Activated CD8-positive, alpha-beta T cell treated with anti-CD3 and anti-CD28 coated beads for 36 hours (primary cell): ENCODE results near the gene IL15. TPM values are rescaled to one million over a fixed set of nuclear protein-coding genes. Genes with fewer than 3 reads are reported as not detected.

Source experiments
- ATAC-seq: fragments of 200-7000 bp; cut with Tn5 transposase; one replicate; pipeline ENCODE4 v1.10.0; 2021; ENCODE audit warnings: mild to moderate bottlenecking, moderate library complexity
- CTCF ChIA-PET: fragments of 350-600 bp; sonication (Branson Sonifier 250); formaldehyde crosslinking; loops from one replicate; lab custom pipeline; 2021; ENCODE audit warnings: antibody characterized with exemption; lab: Charles Lee
- POLR2A ChIA-PET: fragments of 350-600 bp; sonication (Branson Sonifier 250); formaldehyde crosslinking; loops from one replicate; lab custom pipeline; 2021; ENCODE audit warnings: antibody characterized with exemption; lab: Charles Lee
- DNase-seq: peaks from one replicate; pipeline ENCODE4 v3.0.0-alpha.2; 2020
- H3K27ac Mint-ChIP-seq: one replicate; pipeline ENCODE4 v1.8.0; 2021; ENCODE audit warnings: mild to moderate bottlenecking, mixed read lengths
- H3K27me3 Mint-ChIP-seq: one replicate; pipeline ENCODE4 v1.8.0; 2021; ENCODE audit warnings: mixed read lengths
- H3K36me3 Mint-ChIP-seq: one replicate; pipeline ENCODE4 v1.8.0; 2021; ENCODE audit warnings: low read depth, mixed read lengths
- H3K4me1 Mint-ChIP-seq: one replicate; pipeline ENCODE4 v1.8.0; 2021; ENCODE audit warnings: low read depth, mixed read lengths
- H3K4me3 Mint-ChIP-seq: one replicate; pipeline ENCODE4 v1.8.0; 2021; ENCODE audit warnings: mild to moderate bottlenecking, moderate library complexity, mixed read lengths
- H3K9me3 Mint-ChIP-seq: one replicate; pipeline ENCODE4 v1.8.0; 2021; ENCODE audit warnings: mixed read lengths
- intact Hi-C: fragments of 100-400 bp; cut with micrococcal nuclease; formaldehyde crosslinking; loops from one replicate; pipeline ENCODE4 v1.10.0; 2022
- total RNA-seq, 2 experiments: library from RNA; stranded (reverse); gene quantifications; one replicate each; pipeline ENCODE4 v1.2.3, GENCODE V29; 2021
- TF ChIP-seq, protein P1 (sequence below): fragments of 200-600 bp; IDR thresholded peaks from one replicate; pipeline ENCODE4 v1.8.0; 2022; ENCODE audit warnings: antibody characterized with exemption, mild to moderate bottlenecking

Gene IL15
- total RNA-seq, 2 experiments from 2014 or later = 0.65 to 2.3 TPM

- Mint-ChIP-seq H3K36me3 (no peaks in the 10 kb centered on the region), H3K27ac (no peak overlapping the region), H3K9me3 (peaks cover 2% of the 10 kb centered on the region), H3K4me3 (no peak overlapping the region), H3K27me3 (no peaks in the 10 kb centered on the region), H3K4me1 (no peaks in the 10 kb centered on the region)
- ChIA-PET CTCF (no interaction called here), POLR2A (no interaction called here)
- intact Hi-C loops = no loop called here
- no peak for DNase-seq
- TF ChIP-seq, protein P1, sequence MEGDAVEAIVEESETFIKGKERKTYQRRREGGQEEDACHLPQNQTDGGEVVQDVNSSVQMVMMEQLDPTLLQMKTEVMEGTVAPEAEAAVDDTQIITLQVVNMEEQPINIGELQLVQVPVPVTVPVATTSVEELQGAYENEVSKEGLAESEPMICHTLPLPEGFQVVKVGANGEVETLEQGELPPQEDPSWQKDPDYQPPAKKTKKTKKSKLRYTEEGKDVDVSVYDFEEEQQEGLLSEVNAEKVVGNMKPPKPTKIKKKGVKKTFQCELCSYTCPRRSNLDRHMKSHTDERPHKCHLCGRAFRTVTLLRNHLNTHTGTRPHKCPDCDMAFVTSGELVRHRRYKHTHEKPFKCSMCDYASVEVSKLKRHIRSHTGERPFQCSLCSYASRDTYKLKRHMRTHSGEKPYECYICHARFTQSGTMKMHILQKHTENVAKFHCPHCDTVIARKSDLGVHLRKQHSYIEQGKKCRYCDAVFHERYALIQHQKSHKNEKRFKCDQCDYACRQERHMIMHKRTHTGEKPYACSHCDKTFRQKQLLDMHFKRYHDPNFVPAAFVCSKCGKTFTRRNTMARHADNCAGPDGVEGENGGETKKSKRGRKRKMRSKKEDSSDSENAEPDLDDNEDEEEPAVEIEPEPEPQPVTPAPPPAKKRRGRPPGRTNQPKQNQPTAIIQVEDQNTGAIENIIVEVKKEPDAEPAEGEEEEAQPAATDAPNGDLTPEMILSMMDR = no peak
- no peak for ATAC-seq
These were observed 83.2 kb downstream of the IL15 start for GRCh38 chr4:141719585-141719984.

DNA sequence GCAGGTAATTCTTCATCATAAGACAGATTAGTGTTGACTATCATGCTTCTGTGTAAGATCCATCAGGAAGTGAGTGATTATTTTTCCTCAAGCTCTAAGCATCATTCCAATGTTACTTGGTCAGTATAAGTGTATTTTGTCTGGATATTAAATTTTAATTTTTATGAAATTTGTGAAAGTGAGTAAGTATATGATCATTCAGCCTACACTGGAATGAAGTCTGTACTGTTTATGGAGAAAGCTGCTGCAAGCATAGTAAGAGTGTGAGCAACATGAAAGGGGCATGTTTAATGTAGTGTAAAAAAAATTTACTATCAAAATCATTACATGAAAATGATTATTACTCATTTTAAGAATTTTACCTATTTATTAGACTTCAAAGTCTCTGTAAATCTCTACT is 84.8 kb downstream of the IL15 start:
- Mint-ChIP-seq H3K27me3 (no peaks in the 10 kb centered on the region), H3K36me3 (no peaks in the 10 kb centered on the region), H3K4me1 (no peaks in the 10 kb centered on the region), H3K27ac (no peak overlapping the region), H3K9me3 (peaks cover 2% of the 10 kb centered on the region), H3K4me3 (no peak overlapping the region)
- ATAC-seq (no peak), DNase-seq (no peak)
- intact Hi-C loops = no loop called here
- POLR2A ChIA-PET = no interaction called here
- TF ChIP-seq, protein P1 = no peak
- CTCF ChIA-PET = no interaction called here

- TF ChIP-seq, protein P1 = no peak
- no peak overlapping the region for H3K27ac Mint-ChIP-seq
- H3K4me3 Mint-ChIP-seq = no peak overlapping the region
- ChIA-PET CTCF (no interaction called here), POLR2A (no interaction called here)
- intact Hi-C loops = no loop called here
- DNase-seq (no peak), ATAC-seq (no peak)
- no peaks in the 10 kb centered on the region for H3K9me3 Mint-ChIP-seq
- no peaks in the 10 kb centered on the region for H3K36me3 Mint-ChIP-seq
- H3K27me3 Mint-ChIP-seq = no peaks in the 10 kb centered on the region
- no peaks in the 10 kb centered on the region for H3K4me1 Mint-ChIP-seq
These were observed 88.3 kb downstream of the IL15 start for GRCh38 chr4:141724646-141725045.

- intact Hi-C loops = no loop called here
- no peak for ATAC-seq
- ChIA-PET POLR2A (no interaction called here), CTCF (no interaction called here)
- TF ChIP-seq, protein P1 = no peak
- Mint-ChIP-seq H3K27me3 (no peaks in the 10 kb centered on the region), H3K9me3 (no peaks in the 10 kb centered on the region), H3K4me3 (no peak overlapping the region), H3K27ac (no peak overlapping the region), H3K36me3 (no peaks in the 10 kb centered on the region), H3K4me1 (no peaks in the 10 kb centered on the region)
- DNase-seq = no peak
These were observed 91.0 kb downstream of the IL15 start for GRCh38 chr4:141727420-141727819.

GRCh38 chr4:141730805-141731204 is 94.4 kb downstream of the IL15 start:
- TF ChIP-seq, protein P1 = no peak
- H3K27ac Mint-ChIP-seq = no peak overlapping the region
- no peaks in the 10 kb centered on the region for H3K4me1 Mint-ChIP-seq
- DNase-seq (no peak), ATAC-seq (no peak)
- CTCF ChIA-PET = no interaction called here
- H3K27me3 Mint-ChIP-seq = no peaks in the 10 kb centered on the region
- POLR2A ChIA-PET = interaction anchor here (1.8 kb wide), 1 partner anchor 22 kb away, joined by 3 read pairs; no protein-coding TSS in a partner anchor
- no peaks in the 10 kb centered on the region for H3K36me3 Mint-ChIP-seq
- H3K9me3 Mint-ChIP-seq = peaks cover 2% of the 10 kb centered on the region
- intact Hi-C loops = no loop called here
- no peak overlapping the region for H3K4me3 Mint-ChIP-seq
